ENCODE results near the gene SDC1.

GRCh38 chr2:20190170-20190569, 34.8 kb downstream of the SDC1 start:
- TF ChIP-seq CTCF (conservative IDR thresholded peaks at IDR 0.05; ENCODE audit: low read length) (no peak), EZH2phosphoT487 (IDR thresholded peaks at IDR 0.05; ENCODE audit: borderline replicate concordance, low read depth, low read length) (no peak)
